ENCODE measurements around the gene CD34. TPM values are rescaled to one million over a fixed set of nuclear protein-coding genes. Genes with fewer than 3 reads are reported as not detected.

The CD34 gene, protein sequence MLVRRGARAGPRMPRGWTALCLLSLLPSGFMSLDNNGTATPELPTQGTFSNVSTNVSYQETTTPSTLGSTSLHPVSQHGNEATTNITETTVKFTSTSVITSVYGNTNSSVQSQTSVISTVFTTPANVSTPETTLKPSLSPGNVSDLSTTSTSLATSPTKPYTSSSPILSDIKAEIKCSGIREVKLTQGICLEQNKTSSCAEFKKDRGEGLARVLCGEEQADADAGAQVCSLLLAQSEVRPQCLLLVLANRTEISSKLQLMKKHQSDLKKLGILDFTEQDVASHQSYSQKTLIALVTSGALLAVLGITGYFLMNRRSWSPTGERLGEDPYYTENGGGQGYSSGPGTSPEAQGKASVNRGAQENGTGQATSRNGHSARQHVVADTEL
- 6.4 TPM for total RNA-seq
- polyA plus RNA-seq = 14.5 TPM
- long read RNA-seq, donor 1 = 0 reads
- long read RNA-seq, donor 2, full-length matches to known transcripts = 17 of 46 reads
- long read RNA-seq, donor 2, partial matches to known transcripts = 29 of 46 reads
- long read RNA-seq, donor 2, other reads (novel, unspliced or antisense) = 0 of 46 reads
- long read RNA-seq, donor 3, full-length matches to known transcripts = 9 of 22 reads
- long read RNA-seq, donor 3, partial matches to known transcripts = 13 of 22 reads
- long read RNA-seq, donor 3, other reads (novel, unspliced or antisense) = 0 of 22 reads
- long read RNA-seq, donor 4, partial matches to known transcripts = 0 of 5 reads
- long read RNA-seq, donor 4, other reads (novel, unspliced or antisense) = 0 of 5 reads
- long read RNA-seq, donor 5, full-length matches to known transcripts = 15 of 47 reads
- long read RNA-seq, donor 5, partial matches to known transcripts = 32 of 47 reads
- long read RNA-seq, donor 5, other reads (novel, unspliced or antisense) = 0 of 47 reads
- long read RNA-seq, donor 6, full-length matches to known transcripts = 10 of 29 reads
- long read RNA-seq, donor 6, partial matches to known transcripts = 19 of 29 reads
- long read RNA-seq, donor 6, other reads (novel, unspliced or antisense) = 0 of 29 reads
- long read RNA-seq, donor 7, full-length matches to known transcripts = 9 of 23 reads
- long read RNA-seq, donor 7, partial matches to known transcripts = 14 of 23 reads
- long read RNA-seq, donor 7, other reads (novel, unspliced or antisense) = 0 of 23 reads
- long read RNA-seq, donor 8, full-length matches to known transcripts = 2 of 10 reads
- long read RNA-seq, donor 8, partial matches to known transcripts = 8 of 10 reads
- long read RNA-seq, donor 8, other reads (novel, unspliced or antisense) = 0 of 10 reads
- long read RNA-seq, donor 9, full-length matches to known transcripts = 10 of 26 reads
- long read RNA-seq, donor 9, partial matches to known transcripts = 16 of 26 reads
- long read RNA-seq, donor 9, other reads (novel, unspliced or antisense) = 0 of 26 reads
- long read RNA-seq, donor 10, full-length matches to known transcripts = 6 of 33 reads
- long read RNA-seq, donor 10, partial matches to known transcripts = 27 of 33 reads
- long read RNA-seq, donor 10, other reads (novel, unspliced or antisense) = 0 of 33 reads

GRCh38 chr1:207910591-207911354 lies at the start of gene CD34:
Gene CD34, minus strand, starts transcription at chr1:207911125. Its CDS starts 45 bp downstream, at chr1:207911080.
- peak in 1 of 9 donors; percentile 42 for DNase-seq (ENCODE audit: low read depth in 6 of 9, low spot score in 9 of 9)
- H3K27ac ChIP-seq (ENCODE audit: low read depth in 1 of 2, low read length in 1 of 2) = peak within 1 kb of the TSS in 1 of 2 donors; percentile 30
- peaks cover 8 to 19% of the 10 kb centered on the region in 2 donors for H3K4me1 ChIP-seq (ENCODE audit: control insufficient read depth in 2 of 2, insufficient read depth in 2 of 2, low read length in 2 of 2)
- H3K9me3 ChIP-seq (ENCODE audit: control insufficient read depth in 2 of 2, insufficient read depth in 1 of 2, low read length in 1 of 2) = no peaks in the 10 kb centered on the region
- peak within 1 kb of the TSS; percentile 31 to 37 for H3K4me3 ChIP-seq (ENCODE audit: low read length in 2 of 2)
- H3K27me3 ChIP-seq (ENCODE audit: control insufficient read depth in 2 of 2, insufficient read depth in 1 of 2, low read length in 1 of 2) = peaks cover 28 to 45% of the 10 kb centered on the region in 2 donors
- under 1% methylated on average over 56 of the region's 56 CpGs for WGBS
- H3K36me3 ChIP-seq (ENCODE audit: control insufficient read depth in 2 of 2, insufficient read depth in 2 of 2, low read length in 1 of 2) = no peaks in the 10 kb centered on the region

DNA sequence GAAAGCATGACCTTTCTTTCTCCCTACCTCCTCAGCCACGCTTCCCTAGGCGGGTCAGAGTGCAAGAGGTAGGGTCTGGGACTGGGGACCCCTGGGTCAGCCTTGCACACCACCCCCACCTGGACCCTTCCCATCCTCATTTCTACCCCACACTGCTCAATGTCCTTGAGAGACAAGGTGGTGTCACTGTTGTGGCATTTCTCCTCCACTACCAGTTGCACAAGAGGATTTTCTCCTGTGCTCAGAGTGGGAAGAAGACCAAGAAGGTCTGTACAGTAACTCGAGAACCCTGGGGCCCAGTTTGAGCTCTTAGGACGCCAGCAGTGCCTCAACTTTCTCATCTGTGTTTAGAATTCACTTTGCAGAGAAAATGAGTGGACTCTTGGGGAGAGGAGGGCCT lies 49.4 kb upstream of the CD34 start:
- no peaks in the 10 kb centered on the region for H3K36me3 ChIP-seq (ENCODE audit: control insufficient read depth in 2 of 2, insufficient read depth in 2 of 2, low read length in 1 of 2)
- H3K27ac ChIP-seq (ENCODE audit: low read depth in 1 of 2, low read length in 1 of 2) = no peak overlapping the region
- H3K4me3 ChIP-seq (ENCODE audit: low read length in 2 of 2) = no peak overlapping the region
- no peak for DNase-seq (ENCODE audit: low read depth in 6 of 9, low spot score in 9 of 9)
- peaks cover 9 to 26% of the 10 kb centered on the region in 2 donors for H3K4me1 ChIP-seq (ENCODE audit: control insufficient read depth in 2 of 2, insufficient read depth in 2 of 2, low read length in 2 of 2)
- H3K27me3 ChIP-seq (ENCODE audit: control insufficient read depth in 2 of 2, insufficient read depth in 1 of 2, low read length in 1 of 2) = peaks cover 5 to 40% of the 10 kb centered on the region in 2 donors
- WGBS = 95% methylated on average over 4 of the region's 4 CpGs
- no peaks in the 10 kb centered on the region for H3K9me3 ChIP-seq (ENCODE audit: control insufficient read depth in 2 of 2, insufficient read depth in 1 of 2, low read length in 1 of 2)

GRCh38 chr1:207959910-207960309 lies 49.0 kb upstream of the CD34 start:
- Histone ChIP-seq H3K27me3 (ENCODE audit: control insufficient read depth in 2 of 2, insufficient read depth in 1 of 2, low read length in 1 of 2) (peaks cover 5 to 40% of the 10 kb centered on the region in 2 donors), H3K4me3 (ENCODE audit: low read length in 2 of 2) (no peak overlapping the region), H3K4me1 (ENCODE audit: control insufficient read depth in 2 of 2, insufficient read depth in 2 of 2, low read length in 2 of 2) (peaks cover 9 to 26% of the 10 kb centered on the region in 2 donors), H3K9me3 (ENCODE audit: control insufficient read depth in 2 of 2, insufficient read depth in 1 of 2, low read length in 1 of 2) (no peaks in the 10 kb centered on the region), H3K36me3 (ENCODE audit: control insufficient read depth in 2 of 2, insufficient read depth in 2 of 2, low read length in 1 of 2) (no peaks in the 10 kb centered on the region), H3K27ac (ENCODE audit: low read depth in 1 of 2, low read length in 1 of 2) (no peak overlapping the region)
- no peak for DNase-seq (ENCODE audit: low read depth in 6 of 9, low spot score in 9 of 9)
- WGBS = 79% methylated on average over 5 of the region's 5 CpGs

DNA sequence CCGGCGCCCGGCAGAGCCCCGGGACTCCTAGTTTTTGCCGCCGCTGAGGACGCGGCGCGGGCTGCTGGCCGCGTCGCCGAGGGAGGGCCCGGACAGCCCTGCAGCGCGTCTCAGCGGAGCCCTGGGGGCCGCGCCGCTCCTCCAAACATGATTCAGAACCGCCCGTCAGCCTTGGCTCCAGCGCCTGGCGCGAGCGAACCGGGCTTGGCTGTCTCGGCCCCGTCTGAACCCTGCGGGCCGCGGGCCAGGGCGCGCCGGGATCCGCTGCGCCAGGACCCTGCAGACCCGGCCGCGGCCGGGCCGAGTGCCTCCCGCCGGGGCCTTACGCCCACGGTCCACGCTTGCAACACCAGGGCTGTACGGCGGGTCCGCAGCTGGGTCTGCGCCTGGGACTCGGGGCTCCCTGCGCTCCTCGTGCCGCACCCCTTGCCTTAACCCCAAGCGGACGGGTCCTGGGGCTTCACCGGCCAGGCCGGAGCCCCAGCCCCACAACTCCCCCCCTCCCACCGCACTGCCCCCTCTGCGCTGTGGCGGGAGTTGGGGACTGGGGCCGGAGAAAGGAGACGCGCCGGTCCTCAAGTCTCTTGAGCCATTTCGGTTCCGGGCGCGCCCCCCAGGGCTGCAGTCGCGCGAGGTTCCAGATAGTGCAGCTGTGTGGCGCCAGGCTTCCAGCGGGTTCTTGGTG lies 48.4 kb upstream of the CD34 start:
- peaks cover 5 to 40% of the 10 kb centered on the region in 2 donors for H3K27me3 ChIP-seq (ENCODE audit: control insufficient read depth in 2 of 2, insufficient read depth in 1 of 2, low read length in 1 of 2)
- peaks cover 9 to 26% of the 10 kb centered on the region in 2 donors for H3K4me1 ChIP-seq (ENCODE audit: control insufficient read depth in 2 of 2, insufficient read depth in 2 of 2, low read length in 2 of 2)
- peak overlapping the region; percentile 25 to 39 for H3K4me3 ChIP-seq (ENCODE audit: low read length in 2 of 2)
- H3K36me3 ChIP-seq (ENCODE audit: control insufficient read depth in 2 of 2, insufficient read depth in 2 of 2, low read length in 1 of 2) = no peaks in the 10 kb centered on the region
- no peak overlapping the region for H3K27ac ChIP-seq (ENCODE audit: low read depth in 1 of 2, low read length in 1 of 2)
- 6% methylated on average over 76 of the region's 76 CpGs for WGBS
- no peaks in the 10 kb centered on the region for H3K9me3 ChIP-seq (ENCODE audit: control insufficient read depth in 2 of 2, insufficient read depth in 1 of 2, low read length in 1 of 2)
- peak in 3 of 9 donors; percentile 19 to 49 (median 33) for DNase-seq (ENCODE audit: low read depth in 6 of 9, low spot score in 9 of 9)

- 29% methylated on average over 24 of the region's 24 CpGs for WGBS
- Histone ChIP-seq H3K9me3 (ENCODE audit: control insufficient read depth in 2 of 2, insufficient read depth in 1 of 2, low read length in 1 of 2) (no peaks in the 10 kb centered on the region), H3K4me3 (ENCODE audit: low read length in 2 of 2) (peak overlapping the region; percentile 12 to 39), H3K27me3 (ENCODE audit: control insufficient read depth in 2 of 2, insufficient read depth in 1 of 2, low read length in 1 of 2) (peaks cover 5 to 40% of the 10 kb centered on the region in 2 donors), H3K27ac (ENCODE audit: low read depth in 1 of 2, low read length in 1 of 2) (no peak overlapping the region), H3K4me1 (ENCODE audit: control insufficient read depth in 2 of 2, insufficient read depth in 2 of 2, low read length in 2 of 2) (peaks cover 9 to 20% of the 10 kb centered on the region in 2 donors), H3K36me3 (ENCODE audit: control insufficient read depth in 2 of 2, insufficient read depth in 2 of 2, low read length in 1 of 2) (no peaks in the 10 kb centered on the region)
- peak in 2 of 9 donors; percentile 20 to 43 for DNase-seq (ENCODE audit: low read depth in 6 of 9, low spot score in 9 of 9)
These were observed 47.6 kb upstream of the CD34 start for GRCh38 chr1:207958376-207959139.

DNA sequence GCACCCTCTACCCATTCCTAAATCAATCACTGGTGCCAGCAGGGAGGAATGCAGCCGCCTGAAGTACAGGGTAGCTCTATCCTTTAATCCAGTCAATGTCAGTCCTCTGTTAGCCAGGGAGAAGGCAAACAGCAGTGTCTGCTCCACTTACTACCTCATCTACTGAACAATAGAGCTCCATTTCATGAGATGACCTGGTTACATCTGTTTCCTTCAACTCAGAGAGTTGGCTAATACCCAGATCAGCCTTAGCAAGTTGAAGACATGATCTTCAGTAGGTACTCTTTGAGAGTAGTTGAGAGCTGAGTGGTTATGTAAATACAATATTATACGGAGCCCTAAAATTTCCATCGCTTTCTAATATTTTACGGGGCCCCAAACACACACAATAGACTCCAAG lies 46.1 kb upstream of the CD34 start:
- peaks cover 4 to 12% of the 10 kb centered on the region in 2 donors for H3K4me1 ChIP-seq (ENCODE audit: control insufficient read depth in 2 of 2, insufficient read depth in 2 of 2, low read length in 2 of 2)

DNA sequence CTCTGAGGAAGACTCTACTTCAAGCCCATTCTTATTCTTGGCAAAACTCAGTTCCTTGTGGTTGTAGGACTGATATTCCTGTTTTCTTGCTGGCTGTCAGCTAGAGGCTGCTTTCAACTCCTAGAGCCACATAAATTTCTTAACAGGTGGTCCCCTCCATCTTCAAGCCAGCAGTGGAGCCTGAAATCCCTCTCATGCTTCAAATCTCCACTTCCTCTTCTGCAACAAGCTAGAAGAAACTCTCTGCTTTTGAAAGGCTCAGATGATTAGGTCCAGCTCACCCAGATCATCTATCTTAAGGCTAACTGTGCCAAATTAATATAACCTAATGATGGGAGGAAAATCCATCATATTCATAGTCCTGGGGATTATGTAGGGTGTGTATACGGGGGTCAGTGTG lies 43.2 kb upstream of the CD34 start:
- no peaks in the 10 kb centered on the region for H3K36me3 ChIP-seq (ENCODE audit: control insufficient read depth in 2 of 2, insufficient read depth in 2 of 2, low read length in 1 of 2)

More for the DNA sequence above, 46.1 kb upstream of the CD34 start:
- 73% methylated on average over 4 of the region's 4 CpGs for WGBS
- Histone ChIP-seq H3K27me3 (ENCODE audit: control insufficient read depth in 2 of 2, insufficient read depth in 1 of 2, low read length in 1 of 2) (peaks cover 5 to 37% of the 10 kb centered on the region in 2 donors), H3K4me3 (ENCODE audit: low read length in 2 of 2) (no peak overlapping the region), H3K27ac (ENCODE audit: low read depth in 1 of 2, low read length in 1 of 2) (no peak overlapping the region), H3K36me3 (ENCODE audit: control insufficient read depth in 2 of 2, insufficient read depth in 2 of 2, low read length in 1 of 2) (no peaks in the 10 kb centered on the region), H3K9me3 (ENCODE audit: control insufficient read depth in 2 of 2, insufficient read depth in 1 of 2, low read length in 1 of 2) (no peaks in the 10 kb centered on the region)
- no peak for DNase-seq (ENCODE audit: low read depth in 6 of 9, low spot score in 9 of 9)

More for the DNA sequence above, 43.2 kb upstream of the CD34 start:
- no peak overlapping the region for H3K4me3 ChIP-seq (ENCODE audit: low read length in 2 of 2)
- DNase-seq (ENCODE audit: low read depth in 6 of 9, low spot score in 9 of 9) = no peak
- H3K4me1 ChIP-seq (ENCODE audit: control insufficient read depth in 2 of 2, insufficient read depth in 2 of 2, low read length in 2 of 2) = peaks cover 4 to 6% of the 10 kb centered on the region in 2 donors
- WGBS = 99% methylated on average over 1 of the region's 1 CpG
- no peaks in the 10 kb centered on the region for H3K9me3 ChIP-seq (ENCODE audit: control insufficient read depth in 2 of 2, insufficient read depth in 1 of 2, low read length in 1 of 2)
- peaks cover 5 to 15% of the 10 kb centered on the region in 2 donors for H3K27me3 ChIP-seq (ENCODE audit: control insufficient read depth in 2 of 2, insufficient read depth in 1 of 2, low read length in 1 of 2)
- no peak overlapping the region for H3K27ac ChIP-seq (ENCODE audit: low read depth in 1 of 2, low read length in 1 of 2)
